ENCODE results near the gene DUSP9.
"Not testable (repeated sequence)": the region's sequence is repeated elsewhere in the genome, so short reads cannot be mapped to it uniquely, and the experiment has no call there.

The DUSP9 gene

GRCh38 chrX:153681175-153681574 is 34.2 kb downstream of the DUSP9 start:
- Histone ChIP-seq H3K27me3 (ENCODE audit: control insufficient read depth, insufficient read depth, low read length) (no peaks in the 10 kb centered on the region), H3K4me3 (ENCODE audit: low read length) (no peak overlapping the region), H3K9me3 (ENCODE audit: control insufficient read depth, low read length) (no peaks in the 10 kb centered on the region), H3K4me1 (ENCODE audit: control insufficient read depth, insufficient read depth, low read length) (peaks cover under 1% of the 10 kb centered on the region), H3K36me3 (ENCODE audit: control insufficient read depth, insufficient read depth, low read length) (no peaks in the 10 kb centered on the region), H3K9ac (ENCODE audit: low read length) (no peak overlapping the region)

- H3K9me3 ChIP-seq (ENCODE audit: control insufficient read depth, low read length); H3K27me3 ChIP-seq (ENCODE audit: control insufficient read depth, insufficient read depth, low read length); H3K36me3 ChIP-seq (ENCODE audit: control insufficient read depth, insufficient read depth, low read length); H3K4me3 ChIP-seq (ENCODE audit: low read length); H3K9ac ChIP-seq (ENCODE audit: low read length); H3K4me1 ChIP-seq (ENCODE audit: control insufficient read depth, insufficient read depth, low read length): not testable (repeated sequence)
Measured at GRCh38 chrX:153683486-153683885, 36.5 kb downstream of the DUSP9 start.

GRCh38 chrX:153684467-153685155 is 37.6 kb downstream of the DUSP9 start:
- Histone ChIP-seq H3K36me3 (ENCODE audit: control insufficient read depth, insufficient read depth, low read length) (no peaks in the 10 kb centered on the region), H3K9ac (ENCODE audit: low read length) (no peak overlapping the region), H3K27me3 (ENCODE audit: control insufficient read depth, insufficient read depth, low read length) (no peaks in the 10 kb centered on the region), H3K4me1 (ENCODE audit: control insufficient read depth, insufficient read depth, low read length) (peaks cover 10% of the 10 kb centered on the region), H3K9me3 (ENCODE audit: control insufficient read depth, low read length) (no peaks in the 10 kb centered on the region), H3K4me3 (ENCODE audit: low read length) (no peak overlapping the region)

GRCh38 chrX:153685156-153685536 is 38.1 kb downstream of the DUSP9 start:
- no peak overlapping the region for H3K9ac ChIP-seq (ENCODE audit: low read length)
- H3K27me3 ChIP-seq (ENCODE audit: control insufficient read depth, insufficient read depth, low read length), result no peaks in the 10 kb centered on the region
- peaks cover 14% of the 10 kb centered on the region for H3K4me1 ChIP-seq (ENCODE audit: control insufficient read depth, insufficient read depth, low read length)
- no peaks in the 10 kb centered on the region for H3K36me3 ChIP-seq (ENCODE audit: control insufficient read depth, insufficient read depth, low read length)
- H3K9me3 ChIP-seq (ENCODE audit: control insufficient read depth, low read length), result no peaks in the 10 kb centered on the region
- H3K4me3 ChIP-seq (ENCODE audit: low read length), result no peak overlapping the region

GRCh38 chrX:153685751-153686696 is 39.0 kb downstream of the DUSP9 start:
- H3K4me1 ChIP-seq (ENCODE audit: control insufficient read depth, insufficient read depth, low read length), result peaks cover 14% of the 10 kb centered on the region
- H3K4me3 ChIP-seq (ENCODE audit: low read length), result no peak overlapping the region
- no peaks in the 10 kb centered on the region for H3K36me3 ChIP-seq (ENCODE audit: control insufficient read depth, insufficient read depth, low read length)
- no peak overlapping the region for H3K9ac ChIP-seq (ENCODE audit: low read length)
- H3K9me3 ChIP-seq (ENCODE audit: control insufficient read depth, low read length), result no peaks in the 10 kb centered on the region
- H3K27me3 ChIP-seq (ENCODE audit: control insufficient read depth, insufficient read depth, low read length), result no peaks in the 10 kb centered on the region

- Histone ChIP-seq H3K9me3 (ENCODE audit: control insufficient read depth, low read length) (no peaks in the 10 kb centered on the region), H3K4me3 (ENCODE audit: low read length) (no peak overlapping the region), H3K9ac (ENCODE audit: low read length) (no peak overlapping the region), H3K4me1 (ENCODE audit: control insufficient read depth, insufficient read depth, low read length) (peaks cover 14% of the 10 kb centered on the region), H3K27me3 (ENCODE audit: control insufficient read depth, insufficient read depth, low read length) (no peaks in the 10 kb centered on the region), H3K36me3 (ENCODE audit: control insufficient read depth, insufficient read depth, low read length) (no peaks in the 10 kb centered on the region)
Measured at GRCh38 chrX:153686711-153687110, 39.7 kb downstream of the DUSP9 start.

- H3K27me3 ChIP-seq (ENCODE audit: control insufficient read depth, insufficient read depth, low read length), result no peaks in the 10 kb centered on the region
- no peak within 1 kb of the TSS for H3K9ac ChIP-seq (ENCODE audit: low read length)
- no peak within 1 kb of the TSS for H3K4me3 ChIP-seq (ENCODE audit: low read length)
- peaks cover 14% of the 10 kb centered on the region for H3K4me1 ChIP-seq (ENCODE audit: control insufficient read depth, insufficient read depth, low read length)
- no peaks in the 10 kb centered on the region for H3K36me3 ChIP-seq (ENCODE audit: control insufficient read depth, insufficient read depth, low read length)
- H3K9me3 ChIP-seq (ENCODE audit: control insufficient read depth, low read length), result no peaks in the 10 kb centered on the region
Measured at GRCh38 chrX:153687121-153688039, 40.4 kb downstream of the DUSP9 start, which contains the start of gene SLC6A8. Gene SLC6A8 (plus strand): TSS chrX:153687926. CDS start chrX:153688575, 649 bp downstream.

GRCh38 chrX:153688071-153688470 is 41.1 kb downstream of the DUSP9 start:
- no peak overlapping the region for H3K4me3 ChIP-seq (ENCODE audit: low read length)
- H3K9me3 ChIP-seq (ENCODE audit: control insufficient read depth, low read length), result no peaks in the 10 kb centered on the region
- H3K4me1 ChIP-seq (ENCODE audit: control insufficient read depth, insufficient read depth, low read length), result peaks cover 14% of the 10 kb centered on the region
- H3K9ac ChIP-seq (ENCODE audit: low read length), result no peak overlapping the region
- no peaks in the 10 kb centered on the region for H3K27me3 ChIP-seq (ENCODE audit: control insufficient read depth, insufficient read depth, low read length)
- no peaks in the 10 kb centered on the region for H3K36me3 ChIP-seq (ENCODE audit: control insufficient read depth, insufficient read depth, low read length)

- Histone ChIP-seq H3K4me1 (ENCODE audit: control insufficient read depth, insufficient read depth, low read length) (peaks cover 14% of the 10 kb centered on the region), H3K9ac (ENCODE audit: low read length) (no peak overlapping the region), H3K36me3 (ENCODE audit: control insufficient read depth, insufficient read depth, low read length) (no peaks in the 10 kb centered on the region), H3K27me3 (ENCODE audit: control insufficient read depth, insufficient read depth, low read length) (no peaks in the 10 kb centered on the region), H3K9me3 (ENCODE audit: control insufficient read depth, low read length) (no peaks in the 10 kb centered on the region), H3K4me3 (ENCODE audit: low read length) (no peak overlapping the region)
Measured at GRCh38 chrX:153688506-153688905, 41.5 kb downstream of the DUSP9 start.

GRCh38 chrX:153688911-153689590 is 42.0 kb downstream of the DUSP9 start:
- peaks cover 14% of the 10 kb centered on the region for H3K4me1 ChIP-seq (ENCODE audit: control insufficient read depth, insufficient read depth, low read length)
- H3K9ac ChIP-seq (ENCODE audit: low read length), result no peak overlapping the region
- H3K4me3 ChIP-seq (ENCODE audit: low read length), result no peak overlapping the region
- no peaks in the 10 kb centered on the region for H3K36me3 ChIP-seq (ENCODE audit: control insufficient read depth, insufficient read depth, low read length)
- no peaks in the 10 kb centered on the region for H3K9me3 ChIP-seq (ENCODE audit: control insufficient read depth, low read length)
- no peaks in the 10 kb centered on the region for H3K27me3 ChIP-seq (ENCODE audit: control insufficient read depth, insufficient read depth, low read length)
